Measurements from ENCODE around the gene CYTL1.

CYTL1 gene

GRCh38 chr4:4980621-4981230, 38.5 kb downstream of the CYTL1 start:
- no peak overlapping the region for H3K4me3 ChIP-seq (replicated peaks; ENCODE audit: low read depth, low read length)
- no peak for TF ChIP-seq CTCF (IDR thresholded peaks at IDR 0.05; ENCODE audit: low read length, missing control alignments)
- no peak for DNase-seq (ENCODE audit: low read depth)

- TF ChIP-seq CTCF (IDR thresholded peaks at IDR 0.05; ENCODE audit: low read length, missing control alignments), result no peak
- no peak overlapping the region for H3K4me3 ChIP-seq (replicated peaks; ENCODE audit: low read depth, low read length)
- no peak for DNase-seq (ENCODE audit: low read depth)
Observed at GRCh38 chr4:4979971-4980370, 39.3 kb downstream of the CYTL1 start.

GRCh38 chr4:4974727-4975126, 44.5 kb downstream of the CYTL1 start:
- H3K4me3 ChIP-seq (replicated peaks; ENCODE audit: low read depth, low read length), result no peak overlapping the region
- DNase-seq (ENCODE audit: low read depth), result no peak
- TF ChIP-seq CTCF (IDR thresholded peaks at IDR 0.05; ENCODE audit: low read length, missing control alignments), result no peak

- no peak overlapping the region for H3K4me3 ChIP-seq (replicated peaks; ENCODE audit: low read depth, low read length)
- no peak for DNase-seq (ENCODE audit: low read depth)
- no peak for TF ChIP-seq CTCF (IDR thresholded peaks at IDR 0.05; ENCODE audit: low read length, missing control alignments)
Observed at GRCh38 chr4:4971796-4972195, 47.5 kb downstream of the CYTL1 start.

- no peak overlapping the region for H3K4me3 ChIP-seq (replicated peaks; ENCODE audit: low read depth, low read length)
- DNase-seq (ENCODE audit: low read depth), result no peak
- no peak for TF ChIP-seq CTCF (IDR thresholded peaks at IDR 0.05; ENCODE audit: low read length, missing control alignments)
Observed at GRCh38 chr4:4969298-4969697, 50.0 kb downstream of the CYTL1 start.

- no peak overlapping the region for H3K4me3 ChIP-seq (replicated peaks; ENCODE audit: low read depth, low read length)
- no peak for TF ChIP-seq CTCF (IDR thresholded peaks at IDR 0.05; ENCODE audit: low read length, missing control alignments)
- DNase-seq (ENCODE audit: low read depth), result no peak
Observed at GRCh38 chr4:4968161-4968725, 51.0 kb downstream of the CYTL1 start.
